Esophagus muscularis mucosa (tissue), 4 donors: ENCODE measurements around the gene SLC39A6. TPM values are rescaled to one million over a fixed set of nuclear protein-coding genes. Genes with fewer than 3 reads are reported as not detected.

Source experiments
- DNase-seq: peaks from one replicate; pipeline ENCODE4 v3.0.0-alpha.2; 2017; ENCODE audit errors: extremely low spot score
- H3K27ac ChIP-seq, 4 donors: fragments of 200-600 bp; sonication (generic); replicated peaks in 1 of 4; 1 replicate in 3 of 4; 2 replicates in 1 of 4; pipeline ENCODE4 v1.5.1; 2016 to 2019; ENCODE audit warnings: mild to moderate bottlenecking in 1 of 4
- H3K27me3 ChIP-seq, 4 donors: fragments of 200-600 bp; sonication (generic); one replicate each; pipeline versions ENCODE4 v1.5.1 to v1.6.0; 2016 to 2019
- H3K36me3 ChIP-seq, 4 donors: fragments of 200-600 bp; sonication (generic); one replicate each; pipeline ENCODE4 v1.5.1; 2016 to 2019
- H3K4me1 ChIP-seq, 4 donors: fragments of 200-600 bp; sonication (generic); one replicate each; pipeline ENCODE4 v1.5.1; 2016 to 2019
- H3K4me3 ChIP-seq, 4 donors: fragments of 200-600 bp; sonication (generic); 1 replicate in 2 of 4; 2 replicates in 2 of 4; pipeline ENCODE4 v1.5.1; 2016 to 2019; ENCODE audit warnings: mild to moderate bottlenecking in 4 of 4, moderate library complexity in 1 of 4
- H3K9me3 ChIP-seq, 4 donors: fragments of 200-600 bp; sonication (generic); 1 replicate in 3 of 4; 2 replicates in 1 of 4; pipeline ENCODE4 v1.5.1; 2016 to 2019
- CTCF ChIP-seq, 3 experiments: fragments of 200-600 bp in 2 of 3; fragments of 450-650 bp in 1 of 3; sonication (generic) in 2 of 3; IDR thresholded peaks; one replicate each; pipeline ENCODE4 v1.5.1; 2017 to 2019; ENCODE audit warnings: antibody characterized with exemption in 3 of 3, mild to moderate bottlenecking in 2 of 3, moderate library complexity in 1 of 3
- EP300 ChIP-seq: sonication (generic); formaldehyde crosslinking; IDR thresholded peaks from one replicate; pipeline ENCODE4 v1.6.1; 2017; ENCODE audit warnings: antibody characterized with exemption
- POLR2A ChIP-seq: fragments of 450-650 bp; IDR thresholded peaks from one replicate; pipeline ENCODE4 v1.6.1; 2017; ENCODE audit warnings: antibody characterized with exemption, moderate library complexity, mild to moderate bottlenecking, low read depth
- POLR2AphosphoS5 ChIP-seq, 2 donors: sonication (generic); formaldehyde crosslinking; IDR thresholded peaks; one replicate each; pipeline ENCODE4 v1.6.1; 2017; ENCODE audit warnings: antibody characterized with exemption in 2 of 2
- WGBS: methylation state at CpG from one replicate; pipeline ENCODE4 v1.1.5; 2018; 5-methylcytosine and 5-hydroxymethylcytosine counted together
- intact Hi-C: fragments of 100-400 bp; cut with DNase I; formaldehyde crosslinking; loops from one replicate; pipeline ENCODE4 v1.15.1; 2023
- total RNA-seq, 4 donors: library from RNA; depleted of rRNA; stranded (reverse); fragments of >200 nt; gene quantifications; one replicate each; pipeline versions ENCODE4 v1.1.0 to v1.2.1, GENCODE V29; 2016

Gene SLC39A6
- total RNA-seq, 4 donors from 2014 or later: 26.6 to 39.1 (median 33.5) TPM

- WGBS: 69% methylated on average over 5 of the region's 5 CpGs
- intact Hi-C loops: no loop called here
- Histone ChIP-seq H3K27ac (peak overlapping the region; percentile 14 to 74 (median 40)), H3K27me3 (no peaks in the 10 kb centered on the region), H3K4me1 (peaks cover 0 to 16% (median 9%) of the 10 kb centered on the region in 4 donors), H3K9me3 (no peaks in the 10 kb centered on the region), H3K36me3 (peaks cover 33 to 95% (median 76%) of the 10 kb centered on the region in 4 donors), H3K4me3 (no peak overlapping the region)
- TF ChIP-seq CTCF (IDR thresholded peaks at IDR 0.05) (no peak), EP300 (no peak)
- no peak for DNase-seq
Measured at GRCh38 chr18:36158266-36158867, 29.2 kb upstream of the SLC39A6 start.

- intact Hi-C loops: no loop called here
- Histone ChIP-seq H3K4me1 (peaks cover 0 to 16% (median 9%) of the 10 kb centered on the region in 4 donors), H3K4me3 (no peak overlapping the region), H3K9me3 (no peaks in the 10 kb centered on the region), H3K36me3 (peaks cover 33 to 97% (median 81%) of the 10 kb centered on the region in 4 donors), H3K27ac (peak overlapping the region; percentile 14 to 74 (median 40)), H3K27me3 (no peaks in the 10 kb centered on the region)
- no peak for TF ChIP-seq POLR2A
- no peak for TF ChIP-seq POLR2AphosphoS5 (IDR thresholded peaks at IDR 0.05)
- TF ChIP-seq CTCF (IDR thresholded peaks at IDR 0.05): no peak
- TF ChIP-seq EP300: no peak
- DNase-seq: no peak
Measured at GRCh38 chr18:36157441-36157840, 28.3 kb upstream of the SLC39A6 start.

- intact Hi-C loops: no loop called here
- peaks cover 0 to 16% (median 9%) of the 10 kb centered on the region in 4 donors for H3K4me1 ChIP-seq
- no peaks in the 10 kb centered on the region for H3K9me3 ChIP-seq
- TF ChIP-seq CTCF (IDR thresholded peaks at IDR 0.05) (no peak), POLR2AphosphoS5 (IDR thresholded peaks at IDR 0.05) (no peak), EP300 (no peak), POLR2A (no peak)
- no peak overlapping the region for H3K27ac ChIP-seq
- H3K36me3 ChIP-seq: peaks cover 33 to 98% (median 84%) of the 10 kb centered on the region in 4 donors
- DNase-seq: no peak
- H3K27me3 ChIP-seq: no peaks in the 10 kb centered on the region
- WGBS: 96% methylated on average over 7 of the region's 7 CpGs
- H3K4me3 ChIP-seq: no peak overlapping the region
Measured at GRCh38 chr18:36155851-36156757, 27.0 kb upstream of the SLC39A6 start.

GRCh38 chr18:36153771-36154170 is 24.6 kb upstream of the SLC39A6 start:
- TF ChIP-seq EP300 (no peak), POLR2AphosphoS5 (IDR thresholded peaks at IDR 0.05) (no peak), POLR2A (no peak), CTCF (IDR thresholded peaks at IDR 0.05) (no peak)
- WGBS: 72% methylated on average over 2 of the region's 2 CpGs
- Histone ChIP-seq H3K27me3 (no peaks in the 10 kb centered on the region), H3K4me3 (no peak overlapping the region), H3K4me1 (peaks cover 0 to 16% (median 9%) of the 10 kb centered on the region in 4 donors), H3K36me3 (peaks cover 29 to 98% (median 83%) of the 10 kb centered on the region in 4 donors), H3K27ac (no peak overlapping the region), H3K9me3 (no peaks in the 10 kb centered on the region)
- intact Hi-C loops: no loop called here
- no peak for DNase-seq
